Suppressor macrophage treated with lipopolysaccharide for 1 hour (primary cell): ENCODE data around the gene ATP4A.

Source experiments
- DNase-seq, 3 donors: peaks; one replicate each; pipeline ENCODE4 v3.0.0-alpha.2; 2020 to 2022

ATP4A gene

DNA sequence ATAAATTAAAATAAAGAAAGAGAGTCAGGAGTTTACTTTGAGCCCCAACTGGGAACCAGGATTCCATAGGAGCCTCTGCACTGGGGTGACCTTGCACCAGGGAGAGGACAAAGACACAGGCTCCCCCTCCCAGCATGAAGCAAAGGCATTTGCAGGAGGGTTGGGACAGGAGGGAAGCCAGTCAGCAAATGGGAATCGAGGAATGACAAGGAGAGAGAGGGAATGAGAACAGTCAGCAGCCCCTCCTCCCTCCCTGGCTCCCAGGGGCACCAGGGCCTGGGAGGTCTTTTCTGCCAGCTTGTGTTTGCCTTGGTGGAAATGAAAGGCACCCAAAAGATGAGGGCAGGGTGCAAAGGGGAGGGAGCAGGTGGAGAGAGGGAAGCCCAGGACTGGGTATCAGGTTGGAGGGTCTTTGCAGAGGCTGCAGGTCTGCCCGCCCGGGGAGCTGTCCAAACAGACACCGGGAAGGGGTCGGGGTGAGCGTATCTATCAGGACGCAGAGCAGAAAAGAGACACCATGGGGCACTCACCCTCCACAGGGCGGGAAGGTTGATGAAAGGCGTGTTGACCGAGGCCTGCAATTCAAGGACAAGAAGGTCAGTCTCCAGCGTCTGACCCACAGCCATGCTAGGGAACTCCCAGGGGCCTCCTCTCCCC lies 39.1 kb downstream of the ATP4A start:
- no peak for DNase-seq

DNA sequence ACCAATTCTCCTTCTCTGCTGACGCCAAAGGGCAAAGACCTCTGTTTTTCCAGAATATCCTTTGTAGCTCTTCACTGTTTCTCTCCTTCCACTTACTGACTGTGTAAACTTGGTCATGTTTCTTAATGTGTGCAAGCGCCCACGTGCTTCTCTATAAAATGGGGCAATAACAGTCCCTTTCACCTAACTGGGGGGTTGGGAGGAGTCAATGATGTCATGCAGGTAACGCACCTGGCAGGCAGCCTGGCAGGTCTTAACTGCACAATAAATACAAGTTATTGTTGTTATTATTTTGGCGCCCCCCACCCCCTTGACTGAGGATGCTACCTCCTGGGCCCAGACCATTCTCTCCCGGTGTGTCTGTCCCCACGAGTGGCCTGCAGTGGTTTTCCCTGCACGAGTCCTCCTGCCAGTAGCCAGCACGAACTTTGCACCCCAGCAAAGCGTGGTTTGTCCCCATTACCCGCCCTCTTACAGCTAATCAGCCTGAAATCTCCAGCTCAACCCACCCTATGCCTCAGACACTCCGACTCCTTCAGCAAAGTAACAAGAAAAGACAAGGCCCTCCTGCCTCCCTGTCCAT lies 40.6 kb downstream of the ATP4A start:
- DNase-seq: no peak

DNA sequence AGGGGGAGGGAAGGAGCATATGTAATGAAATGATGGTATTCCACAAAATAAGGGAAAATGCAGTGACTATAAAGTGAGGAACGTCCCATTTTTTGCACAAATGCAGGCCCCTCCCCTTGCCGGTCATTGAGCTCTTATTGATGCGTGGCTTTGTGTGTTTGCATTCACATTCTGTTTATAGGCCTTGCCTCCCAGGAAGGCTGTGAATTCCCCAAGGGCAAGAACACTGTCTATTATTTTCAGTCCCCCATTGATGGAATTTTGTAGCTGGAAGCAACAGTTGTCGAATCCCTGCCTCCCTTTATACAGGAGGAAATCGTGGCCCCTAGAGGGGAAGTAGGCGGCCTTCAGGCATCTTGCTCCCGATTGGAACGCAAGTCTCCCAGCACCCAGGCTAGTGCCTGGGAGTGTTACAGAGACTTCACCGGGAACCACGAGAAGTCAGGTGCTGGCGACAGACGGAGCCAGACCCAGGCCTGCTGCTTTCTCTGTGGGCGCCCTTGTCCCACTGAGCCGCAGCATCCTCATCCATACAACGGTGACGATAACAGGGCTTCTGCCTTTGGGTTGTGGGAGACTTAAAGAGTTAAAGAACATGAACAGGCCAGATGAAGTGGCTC lies 42.2 kb downstream of the ATP4A start:
- DNase-seq: no peak

DNA sequence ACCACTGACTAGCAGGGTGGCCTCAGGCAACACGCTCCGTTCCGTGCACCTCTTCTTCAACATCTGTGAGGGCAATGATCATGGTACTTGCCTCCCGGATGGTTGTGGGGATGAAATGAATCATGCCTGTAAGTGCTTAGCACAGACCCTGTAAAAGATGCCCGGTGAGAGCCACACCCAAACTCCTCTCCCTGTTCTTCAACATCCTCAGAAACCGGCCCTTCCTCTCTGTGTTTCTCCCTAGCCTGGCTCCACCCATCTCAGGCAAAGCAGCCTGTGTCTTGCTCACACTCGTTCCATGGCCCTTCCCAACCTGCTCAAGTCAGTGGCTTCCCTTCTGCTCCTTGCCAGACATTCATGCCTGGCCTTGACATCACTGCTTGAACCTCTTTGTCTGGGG lies 44.2 kb downstream of the ATP4A start:
- DNase-seq: no peak

DNA sequence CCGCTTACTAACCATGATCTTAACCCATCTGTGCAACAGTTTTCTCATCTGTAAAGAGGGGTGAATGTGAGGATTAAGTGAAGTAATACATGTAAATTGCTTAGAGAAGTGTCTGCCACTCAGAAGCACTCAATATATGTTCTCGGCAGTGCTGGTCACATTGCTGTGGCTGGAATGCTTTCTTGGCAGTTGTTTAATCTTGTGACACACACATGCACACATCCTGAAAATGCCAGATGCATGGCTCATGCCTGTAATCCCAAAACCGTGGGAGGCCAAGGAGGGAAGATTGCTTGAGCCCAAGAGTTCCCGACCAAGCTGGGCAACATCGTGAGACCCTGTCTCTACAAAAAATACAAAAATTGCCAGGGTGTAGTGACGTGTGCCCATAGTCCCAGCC lies 45.1 kb downstream of the ATP4A start:
- DNase-seq: no peak

DNA sequence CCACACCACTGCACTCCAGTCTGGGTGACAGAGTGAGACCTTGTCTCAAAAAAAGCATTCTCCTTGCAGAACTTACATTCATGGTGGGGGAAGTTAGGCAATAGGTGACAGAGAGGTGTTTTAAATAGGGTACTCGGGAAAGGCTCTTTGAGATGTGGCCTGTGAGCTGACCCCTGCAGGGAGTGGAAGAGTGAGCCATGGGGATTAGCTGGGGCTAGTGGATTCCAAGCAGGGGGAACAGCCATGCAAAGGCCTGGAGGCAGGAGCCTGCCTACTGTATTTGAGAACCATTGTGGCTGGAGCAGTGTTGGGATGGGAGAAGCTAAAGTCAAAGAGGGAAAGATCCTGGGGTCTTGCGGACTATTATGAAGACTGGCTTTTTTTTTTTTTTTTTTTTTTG lies 46.1 kb downstream of the ATP4A start:
- no peak for DNase-seq

DNA sequence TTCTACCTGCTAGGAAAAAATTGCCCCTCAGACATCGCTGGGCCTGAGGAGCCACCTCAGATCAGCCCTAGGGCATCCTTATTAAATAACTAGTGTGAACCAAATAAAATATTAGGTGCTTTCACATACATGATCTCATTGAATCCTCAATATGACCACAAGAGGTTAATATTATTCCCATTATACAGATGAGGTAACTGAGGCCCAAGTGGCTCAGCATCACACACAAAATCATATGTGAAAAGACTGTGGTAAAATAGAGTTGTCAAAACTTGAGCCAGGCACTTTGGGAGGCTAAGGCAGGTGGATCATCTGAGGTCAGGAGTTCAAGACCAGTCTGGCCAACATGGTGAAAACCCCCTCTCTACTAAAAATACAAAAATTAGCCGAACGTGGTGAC lies 47.1 kb downstream of the ATP4A start:
- DNase-seq: no peak

DNA sequence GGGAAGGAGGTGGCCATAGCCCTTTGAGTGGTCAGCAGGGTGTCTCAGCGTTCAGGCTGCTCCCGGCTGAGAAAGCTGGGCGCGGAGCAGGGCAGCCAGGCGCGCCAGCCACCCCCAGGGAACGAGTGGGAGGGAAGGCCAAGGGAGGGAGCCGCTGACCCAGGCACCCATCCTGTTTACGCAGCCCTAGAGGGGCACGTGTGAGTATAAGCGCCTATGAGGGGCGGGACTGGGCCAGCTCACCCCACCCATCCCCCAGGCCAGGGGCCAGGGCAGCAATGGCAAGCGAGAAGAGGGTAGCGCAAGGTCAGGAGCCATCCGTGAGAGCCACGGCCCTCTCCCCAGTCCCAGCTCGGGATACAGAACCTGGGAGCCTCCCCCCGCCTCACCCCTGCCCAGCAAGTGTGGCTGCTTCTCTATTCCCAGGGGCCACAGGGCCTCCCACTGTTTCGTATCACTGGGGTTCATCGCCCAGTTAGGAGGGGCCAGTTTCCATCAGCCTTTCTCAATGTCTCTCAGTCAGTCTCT lies 49.1 kb downstream of the ATP4A start:
- no peak for DNase-seq

DNA sequence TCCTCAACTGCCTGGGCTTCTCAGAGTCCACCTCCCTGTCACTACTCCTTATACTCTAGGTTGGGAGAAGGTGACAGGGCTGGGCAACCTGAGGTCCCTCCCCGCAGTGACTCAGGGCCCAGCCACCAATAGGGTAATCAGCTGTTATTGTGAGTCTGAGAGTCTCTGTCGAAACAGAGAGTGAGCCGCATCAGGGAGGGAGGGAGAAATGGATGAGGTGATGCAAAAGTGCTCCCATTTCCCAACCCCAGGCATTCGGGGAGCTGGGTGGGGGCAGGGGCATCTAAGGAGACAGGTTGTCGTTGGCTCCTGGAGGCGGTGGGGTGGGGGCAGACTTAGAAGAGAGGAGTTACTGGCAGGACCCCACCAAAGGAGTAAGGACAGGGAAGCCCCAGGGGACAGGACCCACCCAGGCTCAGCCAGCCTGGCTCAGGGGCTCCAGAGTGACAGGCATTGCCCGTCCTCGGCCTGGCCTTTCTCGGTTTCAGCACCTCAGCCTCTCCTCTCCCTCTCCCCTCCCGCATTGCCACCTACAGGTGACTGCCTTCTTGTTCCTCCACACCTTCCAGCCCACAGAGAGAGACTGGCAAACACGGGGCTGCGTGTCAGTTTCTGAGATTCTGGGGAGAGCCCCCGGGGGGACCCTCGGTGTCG lies 49.7 kb downstream of the ATP4A start, which contains the start of gene DMKN:
TSS of gene DMKN (minus strand) at position 22 of the 654 bp plus-strand sequence. CDS start 174 bp downstream, outside the sequence.
- no peak for DNase-seq

DNA sequence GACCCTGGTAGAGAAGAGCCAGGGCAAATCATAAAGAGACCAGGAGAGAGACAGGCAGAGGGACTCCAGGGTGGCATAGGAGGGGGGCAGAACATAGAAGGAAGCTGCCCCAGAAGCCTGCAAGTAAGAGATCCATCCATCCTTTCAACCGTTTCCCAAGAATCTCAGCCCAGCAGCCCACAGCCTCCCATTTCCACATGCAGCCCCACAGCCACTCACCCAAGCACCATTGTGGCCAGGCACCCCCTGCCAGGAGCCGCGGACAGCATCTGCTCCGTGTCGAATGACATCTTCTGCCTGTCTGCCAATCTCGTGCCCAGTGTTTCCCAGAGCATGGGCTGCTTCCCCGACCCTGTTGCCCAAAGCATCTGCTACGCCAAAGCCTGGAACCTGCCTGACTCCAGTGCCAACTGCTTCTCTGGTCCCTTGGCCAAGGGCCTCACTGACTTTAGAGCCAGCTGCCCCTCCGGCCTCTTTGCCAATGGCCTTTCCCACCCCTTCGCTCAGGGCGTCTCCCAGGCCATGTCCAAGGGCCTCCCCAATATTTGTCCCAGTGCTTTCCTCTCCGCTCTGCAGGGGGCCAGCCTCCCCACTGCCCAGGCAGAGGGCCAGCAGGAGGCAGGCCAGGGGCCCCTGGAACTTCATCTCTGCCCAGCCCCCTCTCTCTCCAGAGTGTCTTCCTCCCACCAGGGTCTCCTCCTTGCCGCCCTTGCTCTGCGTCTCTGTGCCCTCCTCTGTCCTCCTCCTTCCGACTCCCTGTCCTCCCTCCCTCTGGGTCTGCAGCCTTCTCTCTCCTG lies 50.4 kb downstream of the ATP4A start:
- DNase-seq: no peak

DNA sequence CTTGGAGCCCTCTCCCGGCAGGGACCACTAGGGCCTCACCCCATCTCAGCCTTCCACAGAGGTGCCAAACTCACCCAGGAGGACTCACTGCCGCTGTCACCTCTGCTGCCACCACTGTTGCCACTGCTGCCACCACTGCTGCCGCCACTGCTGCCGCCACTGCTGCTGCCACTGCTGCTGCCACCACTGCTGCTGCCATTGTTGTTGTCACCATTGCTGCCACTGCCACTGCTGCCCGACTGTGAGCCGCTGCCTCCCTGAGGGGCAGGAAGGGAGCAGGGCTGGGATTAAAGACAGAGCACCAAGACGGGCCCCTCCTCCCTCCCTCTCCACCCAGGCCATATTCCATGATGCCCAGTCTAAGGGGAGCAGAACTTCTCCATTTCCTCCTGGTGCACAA lies 52.1 kb downstream of the ATP4A start:
- DNase-seq: no peak

DNA sequence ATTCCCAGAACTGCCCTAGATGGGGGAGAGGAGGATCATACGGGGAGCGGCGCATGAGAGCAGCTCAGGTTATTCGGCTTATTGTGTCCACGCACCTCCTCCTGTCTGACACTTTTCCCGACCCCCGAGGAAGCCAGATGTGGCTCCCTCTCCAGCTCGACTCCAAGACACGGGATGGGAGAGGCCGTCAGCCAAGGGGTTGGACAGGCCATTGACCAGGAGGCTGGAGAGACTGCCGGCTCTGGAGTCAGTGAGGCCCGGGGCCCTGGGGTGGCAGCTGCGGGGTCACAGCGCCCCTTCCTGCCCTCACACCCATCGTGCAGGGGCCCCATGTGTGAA lies 52.9 kb downstream of the ATP4A start:
- DNase-seq: no peak

DNA sequence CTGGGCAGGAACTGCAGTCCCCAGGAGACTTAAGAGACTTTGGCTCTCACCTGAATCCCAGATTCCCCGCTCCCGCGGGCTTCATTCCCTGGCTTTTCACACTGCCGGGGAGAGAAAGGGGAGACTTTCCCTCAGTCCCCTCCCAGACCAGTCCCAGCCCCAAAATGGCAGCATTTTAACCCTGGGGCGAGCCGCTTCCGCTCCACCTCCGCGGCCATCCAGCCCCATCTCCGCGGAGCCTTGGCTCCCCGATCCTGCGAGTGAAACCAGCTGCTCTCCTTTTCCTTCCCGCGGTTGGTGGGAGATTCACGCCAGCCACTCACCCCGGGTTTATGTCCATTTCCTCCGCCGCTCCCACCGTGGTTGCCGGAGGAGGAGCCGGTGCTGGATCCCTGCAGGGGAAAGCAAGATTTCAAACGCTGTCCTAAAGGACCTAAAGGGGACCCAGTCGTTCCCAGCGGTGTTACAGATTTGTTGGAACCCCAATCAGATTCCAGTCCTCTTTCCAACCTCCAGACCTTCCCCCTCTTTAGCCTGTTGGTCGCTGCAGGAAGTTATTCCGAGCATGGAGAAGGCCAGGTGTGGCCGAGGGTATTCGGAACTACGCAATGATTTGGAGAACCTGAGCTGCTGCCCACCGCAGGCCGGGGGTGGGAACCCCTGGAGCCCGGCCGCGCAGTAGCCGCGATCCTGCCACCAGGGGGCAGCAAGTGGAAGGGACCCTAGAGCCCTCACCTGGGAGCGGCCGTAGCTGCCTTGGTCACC lies 53.4 kb downstream of the ATP4A start:
- peak; percentile 65 to 86 (median 68) for DNase-seq

DNA sequence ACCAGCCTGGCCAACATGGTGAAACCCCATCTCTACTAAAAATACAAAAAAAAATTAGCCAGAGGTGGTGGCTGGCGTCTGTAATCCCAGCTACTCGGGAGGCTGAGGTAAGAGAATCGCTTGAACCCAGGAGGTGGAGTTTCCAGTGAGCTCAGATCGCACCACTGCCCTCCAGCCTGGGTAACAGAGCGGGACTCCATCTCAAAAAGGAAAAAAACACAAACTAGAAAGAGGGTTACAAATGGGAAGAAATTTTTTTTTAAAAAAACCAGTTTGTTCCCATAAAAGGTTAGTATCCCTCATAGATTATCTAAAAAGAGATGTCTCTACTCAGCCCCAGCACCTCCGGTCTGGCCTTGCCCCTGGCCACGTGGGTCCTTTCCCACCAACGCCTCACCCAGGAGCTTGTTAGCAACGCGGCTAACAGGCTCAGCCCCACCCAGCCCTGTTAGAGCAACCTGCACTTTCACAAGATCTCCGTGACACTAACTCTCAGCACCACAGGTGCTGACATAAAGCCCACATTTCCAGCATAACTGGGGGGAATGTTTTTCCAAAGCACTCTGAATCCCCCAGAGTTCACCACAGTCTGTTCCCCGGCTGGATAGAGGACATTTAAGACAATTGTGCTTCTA lies 54.3 kb downstream of the ATP4A start:
- DNase-seq: peak in 1 of 3 donors; percentile 21

DNA sequence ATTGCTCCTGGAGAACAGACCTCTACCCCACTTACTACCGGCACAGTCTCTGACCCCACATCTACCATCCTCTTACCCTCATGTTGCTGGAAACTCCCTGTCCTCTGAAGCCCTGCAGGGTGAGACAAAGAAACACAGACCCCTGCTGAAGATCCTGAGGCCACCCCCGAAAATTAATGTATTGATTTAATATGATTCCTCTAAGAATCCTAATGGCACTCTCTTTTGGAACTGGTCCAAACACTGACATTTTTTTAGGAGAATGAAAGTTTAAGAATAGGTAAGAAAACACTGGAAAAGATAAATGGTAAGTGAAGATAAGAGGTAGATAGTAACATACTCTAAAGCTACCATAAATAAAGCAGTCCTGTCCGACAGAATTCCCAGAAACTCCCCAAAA lies 55.3 kb downstream of the ATP4A start:
- DNase-seq: no peak

DNA sequence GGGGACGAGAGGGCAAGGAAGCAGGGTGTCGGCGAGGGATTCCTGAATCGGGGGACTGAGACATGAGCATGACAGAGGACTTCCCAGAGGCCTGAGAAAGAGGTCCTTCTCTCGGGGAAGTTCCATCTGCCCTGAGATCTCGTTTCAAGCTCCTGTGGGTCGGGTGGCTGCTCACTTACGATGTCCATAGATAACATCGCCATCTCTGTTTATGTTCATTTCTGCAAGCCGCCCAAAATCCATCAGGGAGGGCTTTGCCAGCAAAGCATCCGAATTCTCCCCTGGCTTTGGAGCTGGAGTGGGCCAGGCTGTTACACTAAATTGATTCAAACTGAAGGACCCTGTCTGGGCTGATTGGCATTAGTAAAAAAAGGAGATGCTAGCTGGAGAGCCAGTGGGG lies 55.9 kb downstream of the ATP4A start:
- no peak for DNase-seq

DNA sequence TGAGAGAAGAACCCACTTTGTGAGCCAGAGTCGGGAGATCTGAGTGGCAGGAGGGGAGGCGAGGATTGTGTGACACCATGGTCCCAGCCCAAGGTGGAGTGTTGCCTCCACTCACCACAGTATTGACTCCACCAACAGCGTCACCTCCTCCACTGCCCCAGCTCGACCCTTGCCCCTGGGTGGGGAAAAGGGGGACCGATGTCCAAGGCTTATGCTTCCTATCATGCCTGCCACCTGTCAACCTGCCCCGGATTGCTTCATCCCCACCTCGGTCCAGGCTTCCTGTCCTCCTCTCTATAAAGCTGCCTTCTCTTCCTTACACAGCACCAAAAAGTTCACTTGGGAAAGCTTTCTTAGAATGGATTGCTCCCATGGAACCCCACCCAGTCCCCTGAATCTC lies 57.4 kb downstream of the ATP4A start:
- no peak for DNase-seq

DNA sequence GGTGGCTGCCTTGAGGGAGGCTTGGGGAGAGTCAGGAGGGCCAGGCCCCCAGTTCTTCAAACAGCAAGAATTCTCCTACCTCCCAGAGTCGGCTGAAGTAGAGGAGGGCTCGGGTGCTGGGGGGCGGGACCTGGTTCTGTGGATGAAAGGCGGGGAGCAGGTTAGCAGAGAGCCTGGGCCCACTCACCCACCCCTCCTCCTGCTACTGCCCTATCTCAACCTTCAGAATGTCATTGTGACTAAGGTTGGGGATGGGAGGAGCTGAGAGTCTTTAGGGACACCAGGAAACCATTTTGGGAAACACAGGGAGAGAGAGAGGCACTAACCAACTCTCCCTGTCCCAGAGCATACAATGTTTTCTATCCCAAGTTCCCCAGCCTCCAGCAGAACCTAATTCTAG lies 60.7 kb downstream of the ATP4A start:
- no peak for DNase-seq

DNA sequence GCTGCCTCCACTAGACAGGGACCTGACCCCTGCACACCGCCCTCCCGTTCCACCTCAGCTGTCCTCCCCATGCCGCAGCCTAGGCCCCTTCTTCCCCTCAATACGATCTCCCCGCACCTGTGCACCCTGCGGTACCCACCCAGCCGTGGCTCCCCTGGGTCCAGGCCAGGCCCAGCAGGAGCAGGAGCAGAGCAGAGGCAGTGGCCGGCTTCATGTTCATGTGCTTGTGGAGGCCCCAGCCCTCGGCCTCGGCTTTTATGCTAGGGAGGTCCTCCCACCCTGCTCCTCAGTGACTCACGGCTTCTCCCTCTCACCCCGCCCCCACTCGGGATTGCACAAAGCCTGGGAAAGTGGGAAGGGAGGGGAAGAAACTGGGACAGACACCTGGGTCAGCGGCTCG lies 61.8 kb downstream of the ATP4A start:
- no peak for DNase-seq

DNA sequence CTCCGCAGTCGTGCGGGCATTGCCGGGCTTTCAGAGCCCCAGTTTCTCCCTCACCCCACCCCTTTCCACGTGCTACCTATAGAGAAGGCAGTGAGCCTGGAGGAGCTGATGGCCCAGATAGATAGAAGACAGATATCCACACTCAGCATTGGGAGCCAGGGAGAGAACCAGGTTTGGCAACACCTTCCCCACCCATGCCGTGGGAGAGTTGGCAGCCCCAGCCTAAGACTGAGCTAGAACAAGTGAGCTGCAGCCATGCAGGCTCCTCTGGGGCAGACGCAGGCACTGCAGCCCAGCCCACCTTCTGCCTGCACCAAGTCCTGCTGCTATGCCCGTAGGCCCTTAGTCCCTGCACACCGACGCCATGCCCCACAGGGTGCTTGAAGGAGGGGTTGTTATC lies 62.8 kb downstream of the ATP4A start:
- DNase-seq: no peak
